GM19397 (cell line): ENCODE measurements around the gene PPM1N.

Experiments used
- ATAC-seq: cut with Tn5 transposase; IDR thresholded peaks from one replicate; pipeline ENCODE4 v1.9.1; 2021; ENCODE audit warnings: mild to moderate bottlenecking, moderate library complexity; ENCODE audit not compliant: unreplicated experiment

The PPM1N gene

GRCh38 chr19:45485305-45486077, 12.8 kb upstream of the PPM1N start:
- ATAC-seq = peak; percentile 94

- no peak for ATAC-seq
These were observed 9.5 kb upstream of the PPM1N start for GRCh38 chr19:45488708-45489107.

GRCh38 chr19:45489216-45489855, 8.9 kb upstream of the PPM1N start:
- ATAC-seq = no peak

- ATAC-seq = no peak
These were observed 6.1 kb upstream of the PPM1N start for GRCh38 chr19:45492137-45492626.

GRCh38 chr19:45492627-45493470, 5.4 kb upstream of the PPM1N start:
- no peak for ATAC-seq

- no peak for ATAC-seq
These were observed 3.9 kb upstream of the PPM1N start for GRCh38 chr19:45494261-45494916.

- ATAC-seq = no peak
These were observed 3.1 kb upstream of the PPM1N start for GRCh38 chr19:45495178-45495577.

- ATAC-seq = peak; percentile 12
These were observed 1.8 kb upstream of the PPM1N start for GRCh38 chr19:45496349-45496953.

GRCh38 chr19:45497791-45498190, 452 bp upstream of the PPM1N start:
- ATAC-seq = no peak

- ATAC-seq = no peak
These were observed 1.2 kb downstream of the PPM1N start for GRCh38 chr19:45499196-45500180.

- ATAC-seq = no peak
These were observed 2.9 kb downstream of the PPM1N start for GRCh38 chr19:45500918-45501729.

- ATAC-seq = no peak
These were observed 3.4 kb downstream of the PPM1N start for GRCh38 chr19:45501730-45502014.

- ATAC-seq = no peak
These were observed 3.9 kb downstream of the PPM1N start for GRCh38 chr19:45502111-45502510.

GRCh38 chr19:45503909-45504308, 5.7 kb downstream of the PPM1N start:
- ATAC-seq = no peak

GRCh38 chr19:45505151-45505995, 7.1 kb downstream of the PPM1N start:
- no peak for ATAC-seq

- ATAC-seq = no peak
These were observed 7.7 kb downstream of the PPM1N start for GRCh38 chr19:45505996-45506245.

GRCh38 chr19:45506246-45506988, 8.2 kb downstream of the PPM1N start:
- peak; percentile 57 for ATAC-seq
